GM21717 (cell line): ENCODE results near the gene NXNL2.

Source experiments
- ATAC-seq: cut with Tn5 transposase; IDR thresholded peaks from one replicate; pipeline ENCODE4 v1.9.1; 2021; ENCODE audit warnings: mild to moderate bottlenecking, moderate library complexity; ENCODE audit not compliant: unreplicated experiment

The NXNL2 gene

DNA sequence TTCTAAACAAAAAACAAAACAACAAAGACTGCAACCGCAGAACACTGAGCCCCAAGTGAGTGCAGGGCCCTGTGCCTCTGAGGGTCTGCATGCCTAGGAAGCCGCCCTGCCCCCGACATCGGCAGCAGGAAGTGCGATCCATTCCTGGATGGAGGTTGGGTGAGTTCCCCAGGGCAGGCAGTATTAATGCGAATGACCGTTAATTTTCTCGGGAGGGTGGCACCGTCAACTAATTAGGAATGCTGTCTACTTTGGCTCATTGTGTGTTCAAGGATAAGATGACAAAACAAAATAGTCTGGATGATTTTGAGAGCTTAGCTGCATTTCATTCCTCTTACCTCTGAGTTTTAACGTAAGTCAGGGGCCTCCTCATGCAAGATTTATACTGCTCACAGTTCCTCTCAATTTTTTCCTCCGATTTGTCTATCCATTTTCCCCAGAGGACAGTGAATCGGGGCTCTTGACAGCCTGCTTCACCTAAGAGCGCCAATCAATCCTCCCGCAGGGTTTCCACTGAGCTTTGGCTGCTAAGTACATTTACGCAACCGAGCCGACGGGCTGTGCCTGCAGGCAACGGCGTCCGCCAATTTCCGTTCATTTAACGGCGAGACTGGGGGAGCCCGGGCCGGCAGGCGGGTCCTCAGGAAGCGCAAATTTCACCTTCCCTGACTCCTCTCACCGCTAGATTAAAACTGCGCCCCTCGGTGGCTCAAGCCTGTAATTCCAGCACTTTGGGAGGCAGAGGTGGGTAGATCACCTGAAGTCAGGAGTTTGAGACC is 2.9 kb upstream of the NXNL2 start:
- ATAC-seq, result no peak

GRCh38 chr9:88533951-88534455 is 975 bp upstream of the NXNL2 start:
- ATAC-seq, result no peak

GRCh38 chr9:88535226-88536022 is 446 bp downstream of the NXNL2 start:
- ATAC-seq, result no peak

DNA sequence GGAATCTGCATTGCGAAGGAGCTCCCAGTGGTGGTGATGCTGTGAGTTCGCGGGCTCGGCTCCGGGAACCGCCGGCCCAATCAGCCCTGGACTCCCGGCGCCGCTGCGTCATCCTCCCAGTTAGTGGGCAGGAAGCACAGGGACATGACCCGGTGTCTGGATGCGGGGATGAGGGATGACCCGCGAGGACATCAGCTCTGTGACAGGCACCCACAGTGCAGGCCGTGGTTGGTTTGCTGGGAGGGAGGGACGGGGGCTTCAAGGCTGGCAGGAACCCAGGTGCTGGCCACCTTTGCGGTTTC is 996 bp downstream of the NXNL2 start:
- no peak for ATAC-seq

GRCh38 chr9:88536951-88537760 is 2.2 kb downstream of the NXNL2 start:
- ATAC-seq, result no peak

DNA sequence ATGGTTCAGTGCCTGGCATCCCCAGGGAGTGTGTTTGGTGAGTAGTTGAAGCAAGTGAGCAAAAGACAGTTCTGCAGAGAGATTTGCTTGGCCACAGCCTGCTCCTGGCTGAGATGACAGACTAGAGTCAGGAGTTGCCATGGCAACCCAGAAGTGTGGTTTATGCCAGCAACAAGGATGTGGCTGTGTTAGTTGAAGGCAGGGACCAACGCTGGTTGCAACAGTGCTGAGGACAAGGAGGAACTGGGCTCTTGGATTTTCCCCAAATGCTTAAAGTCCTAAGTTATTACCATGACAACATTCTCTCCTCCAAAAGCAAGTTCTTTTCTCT is 2.7 kb downstream of the NXNL2 start:
- ATAC-seq, result no peak

DNA sequence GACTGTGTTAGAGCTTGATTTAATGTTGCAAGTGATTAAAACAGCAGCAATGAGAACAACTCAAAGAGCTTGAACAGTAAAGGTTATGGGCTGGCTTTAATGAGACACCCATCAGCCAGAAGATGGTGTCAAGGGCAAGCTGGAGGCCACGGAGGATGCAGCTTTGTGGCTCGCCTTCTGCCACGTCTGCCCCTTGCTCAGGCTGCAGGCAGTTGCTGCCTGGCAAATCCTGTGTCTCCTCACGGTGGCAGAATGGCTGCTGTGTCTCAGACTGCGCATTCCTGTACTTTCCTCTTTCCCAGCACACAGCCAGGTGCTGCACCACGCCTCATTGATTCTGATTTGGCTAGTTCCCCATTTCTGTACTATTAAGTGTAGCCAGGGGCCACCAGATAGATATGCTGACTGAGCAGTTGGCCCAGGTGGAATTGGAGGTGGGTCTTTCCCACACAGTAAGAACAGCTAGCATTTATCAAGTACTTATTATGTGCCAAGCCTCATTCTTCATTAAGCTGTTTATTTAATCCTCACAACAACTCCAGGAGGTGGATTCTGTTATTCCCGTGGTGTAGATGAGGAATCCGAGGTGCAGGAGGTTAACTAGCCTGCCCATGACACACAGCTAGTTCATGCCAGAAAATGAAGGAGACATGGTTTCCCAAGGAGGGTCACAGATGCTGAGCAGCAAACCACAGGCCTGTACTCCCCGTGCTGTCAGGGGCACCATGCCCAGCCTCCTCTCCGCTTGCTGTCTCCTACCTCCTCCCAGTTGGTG is 3.5 kb downstream of the NXNL2 start:
- no peak for ATAC-seq

GRCh38 chr9:88539246-88539645 is 4.3 kb downstream of the NXNL2 start:
- no peak for ATAC-seq

GRCh38 chr9:88540251-88540763 is 5.3 kb downstream of the NXNL2 start:
- ATAC-seq, result no peak

DNA sequence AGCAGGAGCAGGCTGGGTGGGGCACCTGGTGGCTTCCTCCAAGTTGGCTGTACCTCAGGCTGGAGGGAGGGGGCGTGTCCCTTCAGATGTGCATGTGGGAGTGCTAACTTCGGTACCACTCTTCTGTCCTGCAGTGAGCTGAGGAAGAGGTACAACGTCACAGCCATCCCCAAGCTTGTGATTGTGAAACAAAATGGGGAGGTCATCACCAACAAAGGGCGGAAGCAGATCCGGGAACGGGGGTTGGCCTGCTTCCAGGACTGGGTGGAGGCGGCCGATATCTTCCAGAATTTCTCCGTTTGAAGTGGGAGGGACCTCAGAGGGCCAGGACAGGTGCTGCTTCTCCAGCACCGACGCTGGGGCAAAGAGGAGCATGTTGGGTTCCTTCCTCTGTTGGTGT is 9.3 kb downstream of the NXNL2 start:
- no peak for ATAC-seq

GRCh38 chr9:88551546-88552137 is 16.7 kb downstream of the NXNL2 start:
- ATAC-seq, result no peak

- no peak for ATAC-seq
Measured at GRCh38 chr9:88553350-88553749, 18.4 kb downstream of the NXNL2 start.

DNA sequence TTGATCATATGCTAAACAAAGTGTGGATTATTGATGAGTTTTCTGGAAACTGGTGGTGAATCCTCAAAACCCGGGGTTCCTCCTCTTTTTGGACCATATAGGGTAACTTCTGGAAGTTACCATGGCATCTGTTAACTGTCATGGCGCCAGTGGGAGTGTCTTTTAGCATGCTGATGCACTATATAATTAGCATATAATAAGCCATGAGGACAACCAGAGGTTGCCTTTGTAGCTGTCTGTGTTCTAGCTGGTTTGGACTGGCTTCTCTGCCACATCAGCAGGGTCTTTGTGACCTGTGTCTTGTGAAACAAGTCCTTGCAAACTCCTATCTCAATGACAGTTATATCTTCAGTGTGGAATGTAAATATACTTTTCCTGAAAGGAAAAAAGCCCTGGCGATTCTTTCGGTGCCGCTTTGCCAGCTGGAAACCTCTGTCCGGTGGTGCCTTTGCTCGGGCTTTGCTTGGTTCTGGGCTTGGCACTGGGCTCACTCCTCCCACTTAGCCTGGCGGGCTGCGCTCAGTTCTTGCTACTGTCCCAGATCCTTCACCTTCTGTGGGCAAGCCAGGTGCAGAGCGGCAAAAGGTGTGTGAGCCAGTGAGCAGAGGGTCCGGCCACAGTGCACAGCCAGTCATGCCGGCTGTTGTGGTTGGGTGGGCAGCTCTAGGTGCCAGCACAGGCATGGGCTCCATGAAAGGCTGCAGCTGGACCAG is 20.4 kb downstream of the NXNL2 start:
- ATAC-seq, result no peak

DNA sequence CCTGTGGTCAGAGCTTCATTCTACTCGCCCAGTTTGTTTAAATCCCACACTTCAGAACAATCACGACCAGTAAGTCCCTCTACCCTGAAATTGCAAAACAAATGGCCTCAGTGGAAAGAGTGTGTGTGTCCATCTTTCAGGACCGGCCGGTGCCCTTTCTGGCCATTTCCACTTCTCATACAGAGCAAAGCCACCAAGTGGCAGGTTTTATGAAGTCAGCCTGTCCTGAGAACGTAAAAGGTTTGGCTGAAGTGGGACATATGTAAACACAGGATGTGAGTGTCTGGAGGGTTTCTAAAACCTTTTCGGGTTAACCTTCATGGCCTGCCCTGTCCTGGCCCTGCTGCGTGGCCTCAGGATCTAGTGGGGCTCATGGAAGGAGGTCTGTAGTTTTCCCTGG is 24.7 kb downstream of the NXNL2 start:
- ATAC-seq, result no peak

DNA sequence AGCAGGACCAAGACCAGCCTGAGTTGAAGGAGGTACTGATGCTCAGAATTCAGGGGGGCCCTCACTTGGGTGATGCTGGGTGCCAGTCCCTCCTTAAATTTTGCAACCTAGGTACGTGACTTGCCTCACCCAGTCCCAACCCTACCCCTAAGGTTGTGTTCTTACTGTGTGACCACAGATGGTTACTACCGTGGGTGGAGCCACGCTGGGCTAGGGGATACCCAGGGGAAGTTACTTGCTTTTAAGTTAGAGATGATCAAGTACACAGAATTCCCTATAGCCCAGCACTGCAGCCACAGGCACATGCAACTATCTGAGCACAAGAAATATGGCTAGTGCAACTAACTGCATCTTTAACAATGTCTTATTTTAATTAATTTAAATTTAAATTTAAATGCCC is 32.9 kb downstream of the NXNL2 start:
- peak; percentile 88 for ATAC-seq

DNA sequence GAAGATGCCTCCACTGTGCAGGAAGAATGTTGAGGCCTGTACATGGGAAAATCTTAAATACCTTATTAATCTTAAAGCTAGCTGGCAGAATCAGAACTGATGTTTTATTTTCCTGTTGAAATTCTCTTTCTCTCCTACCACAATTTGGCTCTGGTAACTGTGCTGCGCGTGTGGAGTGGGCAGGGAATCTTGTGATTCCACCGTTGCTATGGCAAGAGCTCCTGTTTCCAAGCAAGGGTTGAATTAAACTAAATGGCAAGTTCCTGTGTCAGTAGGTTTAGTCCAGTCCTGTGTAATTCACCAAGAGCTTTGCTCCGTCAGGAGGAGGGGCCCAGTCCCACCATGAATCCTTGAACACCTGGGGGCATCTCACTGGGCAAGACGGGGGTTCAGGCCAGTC is 36.4 kb downstream of the NXNL2 start:
- ATAC-seq, result no peak

DNA sequence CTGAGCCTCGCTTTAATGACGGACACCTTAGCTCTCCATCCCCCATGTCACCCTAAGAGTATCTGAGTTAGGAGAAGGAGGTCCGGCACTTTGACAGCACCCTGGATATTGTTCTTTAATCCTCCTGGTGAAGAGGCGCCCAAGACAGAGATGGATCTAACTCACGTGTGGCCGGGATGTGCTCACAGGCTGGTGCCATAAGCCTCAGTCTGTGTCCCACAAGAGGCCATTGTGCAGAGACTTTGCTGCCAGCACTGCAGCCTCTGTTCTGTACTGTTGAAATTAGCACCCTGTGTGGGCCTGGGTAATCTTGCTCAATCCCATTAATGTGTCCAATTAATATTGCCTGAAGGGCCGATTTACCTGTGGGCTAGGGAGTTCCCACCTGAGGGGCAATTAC is 37.7 kb downstream of the NXNL2 start:
- no peak for ATAC-seq

DNA sequence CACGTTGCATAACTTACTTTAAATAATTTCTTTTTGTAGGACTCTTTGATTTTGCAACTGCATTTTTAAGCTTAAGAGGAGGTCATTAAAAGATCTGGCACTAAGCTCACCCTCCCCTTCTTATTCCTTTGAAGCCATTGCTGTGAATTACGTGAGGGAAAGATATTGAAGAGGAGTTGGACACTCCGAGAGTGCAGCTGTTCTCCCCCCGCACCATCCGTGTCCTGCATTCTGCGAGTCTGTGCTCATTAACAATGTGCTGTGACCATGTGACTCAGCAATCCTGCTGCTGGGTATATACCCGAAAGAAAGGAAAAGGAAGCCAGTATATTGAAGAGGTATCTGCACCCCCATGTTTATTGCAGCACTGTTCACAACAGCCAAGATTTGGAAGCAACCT is 40.0 kb downstream of the NXNL2 start:
- no peak for ATAC-seq

GRCh38 chr9:88577256-88578120 is 42.5 kb downstream of the NXNL2 start:
- no peak for ATAC-seq
